ENCODE results near the gene SRPK3.

SRPK3 gene

GRCh38 chrX:153784325-153784967, 3.6 kb downstream of the SRPK3 start:
- DNase-seq (ENCODE audit: low read depth), result no peak

- no peak for DNase-seq (ENCODE audit: low read depth)
These were observed 5.8 kb downstream of the SRPK3 start for GRCh38 chrX:153786669-153787068.

GRCh38 chrX:153789654-153790053, 8.8 kb downstream of the SRPK3 start:
- DNase-seq (ENCODE audit: low read depth), result no peak

GRCh38 chrX:153791104-153791852, 10.4 kb downstream of the SRPK3 start:
- no peak for DNase-seq (ENCODE audit: low read depth)

GRCh38 chrX:153792368-153792767, 11.5 kb downstream of the SRPK3 start:
- DNase-seq (ENCODE audit: low read depth), result no peak

- DNase-seq (ENCODE audit: low read depth), result no peak
These were observed 12.4 kb downstream of the SRPK3 start for GRCh38 chrX:153793291-153793690.

GRCh38 chrX:153794018-153794896, 13.4 kb downstream of the SRPK3 start, which contains the start of the genes IDH3G and SSR4:
Gene IDH3G, minus strand, starts transcription at chrX:153794375. Its CDS starts 49 bp downstream, at chrX:153794326.
Gene SSR4, plus strand, starts transcription at chrX:153794668. Its CDS starts 20 bp downstream, at chrX:153794688.
- DNase-seq (ENCODE audit: low read depth), result peak; percentile 89

- no peak for DNase-seq (ENCODE audit: low read depth)
These were observed 14.3 kb downstream of the SRPK3 start for GRCh38 chrX:153794897-153795816.

- no peak for DNase-seq (ENCODE audit: low read depth)
These were observed 16.7 kb downstream of the SRPK3 start for GRCh38 chrX:153797415-153798015.

- DNase-seq (ENCODE audit: low read depth), result no peak
These were observed 18.5 kb downstream of the SRPK3 start for GRCh38 chrX:153799326-153799725.

- DNase-seq (ENCODE audit: low read depth), result no peak
These were observed 19.4 kb downstream of the SRPK3 start for GRCh38 chrX:153800177-153800722.

- DNase-seq (ENCODE audit: low read depth), result no peak
These were observed 19.9 kb downstream of the SRPK3 start for GRCh38 chrX:153800746-153801145.

- DNase-seq (ENCODE audit: low read depth), result no peak
These were observed 20.8 kb downstream of the SRPK3 start for GRCh38 chrX:153801669-153802068.

GRCh38 chrX:153802513-153803045, 21.7 kb downstream of the SRPK3 start:
- DNase-seq (ENCODE audit: low read depth), result no peak

- DNase-seq (ENCODE audit: low read depth), result no peak
These were observed 22.6 kb downstream of the SRPK3 start for GRCh38 chrX:153803211-153804099.

GRCh38 chrX:153804100-153804595, 23.3 kb downstream of the SRPK3 start:
- DNase-seq (ENCODE audit: low read depth), result no peak

- DNase-seq (ENCODE audit: low read depth), result no peak
These were observed 23.8 kb downstream of the SRPK3 start for GRCh38 chrX:153804621-153805020.

- DNase-seq (ENCODE audit: low read depth), result no peak
These were observed 24.6 kb downstream of the SRPK3 start for GRCh38 chrX:153805436-153805835.

GRCh38 chrX:153806999-153807575, 26.2 kb downstream of the SRPK3 start:
- DNase-seq (ENCODE audit: low read depth), result no peak

All from activated T-helper 1 cell treated with Interleukin-2 at 50 U/mL for 16 hours (primary cell).